SH-SY5Y (cell line): ENCODE data around the gene MCTP2.

ENCODE experiments used
- GATA2 ChIP-seq: IDR thresholded peaks from 2 replicates; pipeline ENCODE4 v1.6.1; 2011; ENCODE audit warnings: mild to moderate bottlenecking, low read depth, low read length
- GATA3 ChIP-seq: IDR thresholded peaks from 2 replicates; pipeline ENCODE4 v1.6.1; 2011; ENCODE audit warnings: low read depth, mild to moderate bottlenecking, low read length, moderate library complexity

DNA sequence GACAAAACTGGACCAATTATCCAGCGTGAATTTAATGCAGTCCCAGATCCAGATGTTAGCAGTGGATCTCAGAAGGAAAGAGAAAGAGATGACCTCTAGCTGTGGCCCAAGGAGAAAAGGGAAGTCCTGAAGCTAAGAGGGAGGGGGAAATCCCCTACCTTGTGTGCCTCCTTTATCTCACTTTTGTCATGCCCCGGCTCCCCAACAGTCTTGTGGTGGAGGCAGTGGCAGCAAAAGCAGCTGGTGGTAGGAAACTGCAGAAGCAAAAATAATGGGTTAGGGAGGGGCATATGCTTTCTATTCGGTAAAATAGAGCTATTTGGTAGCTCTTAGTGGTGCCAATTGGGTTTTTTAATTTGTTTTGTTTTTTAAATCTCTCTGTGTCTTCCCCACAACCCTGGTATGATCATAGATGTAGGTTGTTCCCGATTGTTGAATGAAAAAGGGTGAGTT is 56.5 kb downstream of the MCTP2 start:
- TF ChIP-seq GATA2 = no peak
- no peak for TF ChIP-seq GATA3
